ENCODE measurements around the gene TMC1. TPM values are rescaled to one million over a fixed set of nuclear protein-coding genes. Genes with fewer than 3 reads are reported as not detected.
A peak's percentile ranks its signal among the peaks of the same experiment; 100 is the strongest.

TMC1 gene
- total and polyA plus RNA-seq, 9 donors = 0.12 to 1.4 (median 0.48) TPM

DNA sequence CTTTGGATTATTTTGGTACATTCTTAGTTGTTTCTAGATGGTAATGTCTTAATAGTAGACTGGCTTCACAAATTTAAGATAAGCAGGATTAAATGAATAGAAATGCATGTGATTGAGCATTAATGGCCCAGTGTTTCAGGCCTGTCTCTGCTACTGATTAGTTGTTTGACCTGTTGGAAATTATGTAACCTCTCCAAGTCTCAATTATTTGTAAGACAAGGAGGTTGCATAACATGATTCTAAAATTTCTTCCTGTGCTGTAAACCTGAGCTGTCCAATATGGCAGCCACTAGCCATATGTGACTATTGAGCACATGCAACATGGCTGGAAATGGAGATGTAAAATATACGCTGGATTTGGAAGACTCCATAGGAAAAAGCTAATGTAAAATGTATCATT lies 333.9 kb downstream of the TMC1 start:
- no peak for TF ChIP-seq EP300 (IDR thresholded peaks at IDR 0.05)
- TF ChIP-seq, protein P1, sequence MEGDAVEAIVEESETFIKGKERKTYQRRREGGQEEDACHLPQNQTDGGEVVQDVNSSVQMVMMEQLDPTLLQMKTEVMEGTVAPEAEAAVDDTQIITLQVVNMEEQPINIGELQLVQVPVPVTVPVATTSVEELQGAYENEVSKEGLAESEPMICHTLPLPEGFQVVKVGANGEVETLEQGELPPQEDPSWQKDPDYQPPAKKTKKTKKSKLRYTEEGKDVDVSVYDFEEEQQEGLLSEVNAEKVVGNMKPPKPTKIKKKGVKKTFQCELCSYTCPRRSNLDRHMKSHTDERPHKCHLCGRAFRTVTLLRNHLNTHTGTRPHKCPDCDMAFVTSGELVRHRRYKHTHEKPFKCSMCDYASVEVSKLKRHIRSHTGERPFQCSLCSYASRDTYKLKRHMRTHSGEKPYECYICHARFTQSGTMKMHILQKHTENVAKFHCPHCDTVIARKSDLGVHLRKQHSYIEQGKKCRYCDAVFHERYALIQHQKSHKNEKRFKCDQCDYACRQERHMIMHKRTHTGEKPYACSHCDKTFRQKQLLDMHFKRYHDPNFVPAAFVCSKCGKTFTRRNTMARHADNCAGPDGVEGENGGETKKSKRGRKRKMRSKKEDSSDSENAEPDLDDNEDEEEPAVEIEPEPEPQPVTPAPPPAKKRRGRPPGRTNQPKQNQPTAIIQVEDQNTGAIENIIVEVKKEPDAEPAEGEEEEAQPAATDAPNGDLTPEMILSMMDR (IDR thresholded peaks at IDR 0.05) = no peak
- TF ChIP-seq POLR2A (IDR thresholded peaks at IDR 0.05) = no peak
- intact Hi-C loops (cut with DNase I) = loop anchor here in 3 of 4 donors (5.0 to 10.0 kb wide), 4 partner anchors 169 to 229 kb away; no protein-coding TSS in a partner anchor
- H3K4me1 ChIP-seq (ENCODE audit: insufficient read depth) = peaks cover 10% of the 10 kb centered on the region
- H3K9me3 ChIP-seq = no peaks in the 10 kb centered on the region
- no peak overlapping the region for H3K4me3 ChIP-seq
- DNase-seq = no peak
- no peak overlapping the region for H3K27ac ChIP-seq
- H3K36me3 ChIP-seq = no peaks in the 10 kb centered on the region
- H3K27me3 ChIP-seq = no peaks in the 10 kb centered on the region
- 93 to 99% (median 94%) methylated on average over 1 of the region's 1 CpG for WGBS, 3 donors

DNA sequence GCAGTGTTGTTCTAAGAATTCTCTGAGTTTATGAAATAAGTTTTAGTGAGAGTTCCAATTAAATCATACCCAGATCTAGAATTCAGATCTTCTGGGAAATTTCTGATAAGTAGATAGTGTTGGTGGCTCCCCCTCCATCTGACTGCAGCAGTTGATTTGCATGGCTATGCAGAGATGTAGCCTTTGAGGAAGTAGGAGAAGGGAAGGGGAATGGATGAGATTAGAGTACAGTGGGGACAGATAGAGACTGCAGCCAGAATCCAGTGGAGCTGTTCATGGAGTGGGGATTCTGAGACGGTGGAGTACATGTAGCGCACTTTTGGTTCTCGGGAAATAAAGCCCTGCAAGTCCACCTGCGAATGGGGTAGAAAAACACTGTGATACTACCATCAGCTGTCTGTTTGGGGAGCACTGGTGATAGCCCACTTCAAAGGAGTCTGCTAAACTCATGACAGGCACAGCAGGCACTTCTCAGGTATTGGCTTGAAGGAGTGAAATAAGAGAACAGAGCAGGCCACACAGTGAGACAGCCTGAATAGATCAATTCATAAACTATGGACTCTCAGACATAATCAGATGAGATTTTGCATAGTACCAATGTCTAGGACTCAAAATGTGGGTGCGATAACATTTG lies 334.6 kb downstream of the TMC1 start:
- intact Hi-C loops (cut with DNase I) = loop anchor here in 3 of 4 donors (5.0 to 10.0 kb wide), 4 partner anchors 169 to 229 kb away; no protein-coding TSS in a partner anchor
- Histone ChIP-seq H3K27me3 (no peaks in the 10 kb centered on the region), H3K4me1 (ENCODE audit: insufficient read depth) (peaks cover 10% of the 10 kb centered on the region), H3K27ac (no peak overlapping the region), H3K9me3 (no peaks in the 10 kb centered on the region), H3K4me3 (no peak overlapping the region), H3K36me3 (no peaks in the 10 kb centered on the region)
- DNase-seq = no peak
- no peak for TF ChIP-seq EP300 (IDR thresholded peaks at IDR 0.05)
- TF ChIP-seq, protein P1 (IDR thresholded peaks at IDR 0.05) = no peak
- no peak for TF ChIP-seq POLR2A (IDR thresholded peaks at IDR 0.05)
- 82 to 83% (median 83%) methylated on average over 5 of the region's 5 CpGs for WGBS, 3 donors

DNA sequence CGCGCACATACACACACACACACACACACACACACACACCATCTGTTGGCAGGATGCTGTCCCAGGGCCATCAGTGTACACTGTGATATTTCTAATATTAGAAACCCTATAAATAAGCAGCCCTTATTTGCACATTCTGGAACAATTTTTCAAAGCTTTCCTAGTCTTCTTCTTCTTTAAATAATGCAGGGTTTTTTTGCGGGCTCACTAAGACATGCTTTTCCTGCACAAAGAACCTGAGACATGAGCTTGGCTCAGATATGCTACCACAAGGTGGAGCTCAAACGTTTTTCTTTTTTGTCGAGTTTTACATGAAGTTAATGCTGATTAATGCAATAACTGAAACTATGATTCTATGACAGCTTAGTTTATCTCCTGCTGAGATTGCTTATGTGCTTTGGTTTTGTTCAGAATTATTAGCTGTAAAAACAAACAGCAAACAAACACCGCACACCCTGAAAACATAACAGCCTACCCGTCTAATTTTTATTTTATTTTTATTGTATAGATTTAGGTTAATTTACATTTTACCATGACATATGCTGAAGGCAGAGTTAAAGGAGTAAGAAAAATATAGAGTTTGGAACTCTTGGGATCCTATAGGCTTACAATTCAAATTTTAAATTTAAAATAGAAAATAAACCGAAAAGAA lies 335.7 kb downstream of the TMC1 start:
- Histone ChIP-seq H3K9me3 (no peaks in the 10 kb centered on the region), H3K4me3 (no peak overlapping the region), H3K4me1 (ENCODE audit: insufficient read depth) (peaks cover 10% of the 10 kb centered on the region), H3K27ac (no peak overlapping the region), H3K36me3 (no peaks in the 10 kb centered on the region), H3K27me3 (no peaks in the 10 kb centered on the region)
- intact Hi-C loops (cut with DNase I) = loop anchor here in 3 of 4 donors (5.0 to 10.0 kb wide), 4 partner anchors 168 to 228 kb away; no protein-coding TSS in a partner anchor
- DNase-seq = peak in 3 of 5 donors; percentile 16 to 59 (median 25)
- 32 to 37% (median 33%) methylated on average over 8 of the region's 8 CpGs for WGBS, 3 donors
- TF ChIP-seq, protein P1 (IDR thresholded peaks at IDR 0.05) = peak; percentile 54 to 71 (median 68)
- TF ChIP-seq POLR2A (IDR thresholded peaks at IDR 0.05) (no peak), EP300 (IDR thresholded peaks at IDR 0.05) (no peak)

DNA sequence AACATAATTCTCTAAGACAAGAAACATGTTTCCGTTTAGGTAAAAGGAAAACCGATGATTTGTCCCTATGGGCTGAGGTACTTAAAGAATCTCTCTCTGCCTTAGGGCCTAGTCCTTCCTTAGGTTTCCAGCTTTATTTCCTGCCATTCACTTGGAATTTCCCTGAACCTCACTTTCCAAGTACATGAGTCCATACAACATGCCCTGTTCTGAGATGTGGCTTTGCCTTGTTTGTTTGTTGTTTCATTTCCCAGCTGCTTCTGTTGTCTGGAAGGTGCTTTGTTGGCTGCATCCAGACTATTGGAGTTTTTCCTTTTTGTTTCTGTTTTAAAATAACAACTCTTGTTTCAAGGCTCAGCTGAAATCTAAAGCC lies 336.2 kb downstream of the TMC1 start:
- no peaks in the 10 kb centered on the region for H3K36me3 ChIP-seq
- peak overlapping the region in 1 of 2 donors; percentile 18 for H3K27ac ChIP-seq
- no peak overlapping the region for H3K4me3 ChIP-seq
- H3K9me3 ChIP-seq = no peaks in the 10 kb centered on the region
- no peak for TF ChIP-seq EP300 (IDR thresholded peaks at IDR 0.05)
- TF ChIP-seq, protein P1 (IDR thresholded peaks at IDR 0.05) = no peak
- no peak for TF ChIP-seq POLR2A (IDR thresholded peaks at IDR 0.05)
- H3K4me1 ChIP-seq (ENCODE audit: insufficient read depth) = peaks cover 10% of the 10 kb centered on the region
- no peaks in the 10 kb centered on the region for H3K27me3 ChIP-seq
- WGBS, 3 donors = 76 to 84% (median 80%) methylated on average over 2 of the region's 2 CpGs
- no peak for DNase-seq
- intact Hi-C loops (cut with DNase I) = loop anchor here in 3 of 4 donors (5.0 to 10.0 kb wide), 4 partner anchors 167 to 227 kb away; no protein-coding TSS in a partner anchor

Data from ovary (tissue), 9 donors.